RWPE1 (cell line): ENCODE data around the gene BRSK2.

ENCODE experiments used
- CTCF ChIA-PET: fragments of 350-600 bp; sonication (Branson Sonifier 250); formaldehyde crosslinking; extraction: SDS; loops from one replicate; lab custom pipeline; 2021; lab: Yijun Ruan, JAX
- POLR2A ChIA-PET: fragments of 400-600 bp; formaldehyde crosslinking; extraction: SDS; loops from one replicate; lab custom pipeline; 2020; ENCODE audit warnings: antibody characterized with exemption; ENCODE audit not compliant: low non-redundant PET; lab: Yijun Ruan, JAX
- DNase-seq: peaks from one replicate; pipeline ENCODE4 v3.0.0; 2012; ENCODE audit warnings: low spot score
- H3K27ac ChIP-seq: fragments of 450-650 bp; 2 replicates; pipeline ENCODE4 v1.5.1; 2017
- TF ChIP-seq, protein P1 (sequence below): fragments of 450-650 bp; conservative IDR thresholded peaks from 2 replicates; pipeline ENCODE4 v1.5.1; 2017; ENCODE audit warnings: low read depth, mild to moderate bottlenecking

Gene BRSK2

DNA sequence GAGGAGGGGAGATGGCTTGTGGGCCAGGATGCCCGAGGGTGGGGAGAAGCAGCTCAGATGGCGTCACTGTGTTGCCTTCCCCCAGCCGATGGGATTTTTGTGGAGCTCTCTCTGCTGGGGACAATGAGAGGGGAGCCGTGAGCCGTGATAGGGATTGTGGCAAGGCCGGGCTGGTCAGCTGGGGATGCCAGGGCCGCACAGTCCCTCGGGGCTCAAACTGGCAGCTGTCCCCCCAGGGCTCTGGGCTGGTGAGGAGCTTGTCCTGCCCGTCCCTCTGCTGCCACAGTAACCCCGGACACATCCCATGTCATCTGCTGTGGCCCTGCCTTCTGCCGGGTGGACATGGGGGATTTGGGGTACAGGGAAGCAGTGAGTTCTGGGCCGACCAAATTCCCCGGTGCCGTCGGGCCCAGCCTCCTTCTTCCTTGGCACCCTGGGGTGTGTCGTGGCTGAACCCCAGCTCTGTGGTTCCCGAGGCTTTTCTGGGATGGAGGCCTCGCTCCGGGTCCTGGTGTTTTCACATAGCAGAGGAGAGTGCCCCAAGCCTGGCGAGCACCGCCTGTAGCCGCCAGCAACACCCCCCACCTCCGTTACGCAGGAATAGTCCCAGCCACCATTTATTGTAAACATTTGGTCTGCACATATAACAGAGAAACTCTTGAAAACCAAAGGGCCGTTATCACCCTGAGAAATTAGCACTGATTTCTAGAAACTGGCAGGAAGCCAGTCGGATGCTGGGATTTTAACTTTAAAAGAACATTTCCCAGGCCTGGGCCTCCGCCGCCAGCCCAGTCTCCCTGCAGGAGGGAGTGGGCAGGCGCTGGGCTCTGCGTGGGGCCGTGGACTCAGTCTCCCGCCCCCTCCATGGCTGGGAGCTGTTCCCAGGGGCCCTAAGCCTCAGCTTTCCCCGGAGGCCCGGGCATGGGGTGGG is 9.9 kb downstream of the BRSK2 start:
- ChIA-PET POLR2A (interaction anchor here (0.6 kb wide), 1 partner anchor 364 kb away, joined by 3 read pairs; the partner anchor contains the start of gene CTSD), CTCF (no interaction called here)
- H3K27ac ChIP-seq: no peak overlapping the region
- no peak for DNase-seq
- TF ChIP-seq, protein P1, sequence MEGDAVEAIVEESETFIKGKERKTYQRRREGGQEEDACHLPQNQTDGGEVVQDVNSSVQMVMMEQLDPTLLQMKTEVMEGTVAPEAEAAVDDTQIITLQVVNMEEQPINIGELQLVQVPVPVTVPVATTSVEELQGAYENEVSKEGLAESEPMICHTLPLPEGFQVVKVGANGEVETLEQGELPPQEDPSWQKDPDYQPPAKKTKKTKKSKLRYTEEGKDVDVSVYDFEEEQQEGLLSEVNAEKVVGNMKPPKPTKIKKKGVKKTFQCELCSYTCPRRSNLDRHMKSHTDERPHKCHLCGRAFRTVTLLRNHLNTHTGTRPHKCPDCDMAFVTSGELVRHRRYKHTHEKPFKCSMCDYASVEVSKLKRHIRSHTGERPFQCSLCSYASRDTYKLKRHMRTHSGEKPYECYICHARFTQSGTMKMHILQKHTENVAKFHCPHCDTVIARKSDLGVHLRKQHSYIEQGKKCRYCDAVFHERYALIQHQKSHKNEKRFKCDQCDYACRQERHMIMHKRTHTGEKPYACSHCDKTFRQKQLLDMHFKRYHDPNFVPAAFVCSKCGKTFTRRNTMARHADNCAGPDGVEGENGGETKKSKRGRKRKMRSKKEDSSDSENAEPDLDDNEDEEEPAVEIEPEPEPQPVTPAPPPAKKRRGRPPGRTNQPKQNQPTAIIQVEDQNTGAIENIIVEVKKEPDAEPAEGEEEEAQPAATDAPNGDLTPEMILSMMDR: no peak

DNA sequence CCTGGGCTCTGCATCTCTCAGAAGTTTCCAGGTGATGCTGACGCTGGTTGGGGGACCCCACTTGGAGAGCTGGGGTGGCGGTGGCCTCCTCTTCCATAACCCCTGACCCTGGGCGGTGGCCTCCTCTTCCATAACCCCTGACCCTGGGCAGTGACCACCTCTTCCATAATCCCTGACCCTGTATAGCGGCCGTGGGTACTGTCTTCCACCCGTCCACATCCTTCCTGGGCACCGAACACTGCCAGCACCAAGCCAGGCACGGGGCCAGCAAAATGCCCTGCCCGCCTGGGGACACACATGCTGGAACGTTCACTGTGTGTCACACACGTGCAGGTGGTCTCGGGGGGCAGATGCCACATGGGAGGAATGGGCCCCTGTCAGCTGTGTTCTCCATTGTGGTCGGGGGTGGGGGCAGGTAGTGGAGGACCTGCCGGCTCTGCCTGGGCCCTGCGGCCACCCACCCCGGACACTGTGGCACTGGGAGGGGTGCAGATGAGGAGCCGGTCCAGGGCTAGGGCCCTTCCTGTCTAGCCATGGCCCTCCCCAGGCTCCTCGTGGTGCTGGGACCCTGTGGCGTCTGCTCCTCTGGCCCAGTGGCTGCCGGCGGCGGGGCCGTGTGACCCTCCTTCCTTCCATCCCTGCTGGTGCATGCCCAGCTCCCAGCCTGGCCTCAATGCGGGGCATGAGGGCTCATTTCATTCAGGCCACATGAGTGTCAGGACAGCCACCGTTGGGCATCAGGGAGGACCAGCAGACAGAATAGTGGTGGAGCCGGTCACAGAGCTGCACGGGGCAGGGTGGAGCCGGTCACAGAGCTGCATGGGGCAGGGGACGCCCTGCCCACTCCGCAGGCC is 10.8 kb downstream of the BRSK2 start:
- TF ChIP-seq, protein P1: no peak
- ChIA-PET POLR2A (interaction anchor here (0.6 kb wide), 1 partner anchor 173 kb away, joined by 3 read pairs; no protein-coding TSS in a partner anchor), CTCF (no interaction called here)
- DNase-seq: no peak
- no peak overlapping the region for H3K27ac ChIP-seq

DNA sequence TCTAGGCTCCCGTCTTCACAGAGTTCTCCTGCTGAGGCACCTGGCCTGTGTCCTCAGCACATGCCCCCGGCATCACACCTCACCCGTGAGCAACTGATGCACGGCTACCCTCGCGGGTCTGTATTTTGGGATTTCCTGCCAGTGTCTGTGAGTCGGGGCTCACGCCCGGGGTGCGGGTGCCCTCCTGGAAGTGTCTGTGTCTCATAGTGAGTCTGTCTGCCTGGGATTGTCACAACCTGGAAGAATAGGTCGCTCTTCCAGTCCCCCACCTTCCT is 11.4 kb downstream of the BRSK2 start:
- H3K27ac ChIP-seq: no peak overlapping the region
- TF ChIP-seq, protein P1: no peak
- ChIA-PET CTCF (interaction anchor here (0.7 kb wide), 1 partner anchor 494 kb away, joined by 3 read pairs; no protein-coding TSS in a partner anchor), POLR2A (no interaction called here)
- DNase-seq: no peak

DNA sequence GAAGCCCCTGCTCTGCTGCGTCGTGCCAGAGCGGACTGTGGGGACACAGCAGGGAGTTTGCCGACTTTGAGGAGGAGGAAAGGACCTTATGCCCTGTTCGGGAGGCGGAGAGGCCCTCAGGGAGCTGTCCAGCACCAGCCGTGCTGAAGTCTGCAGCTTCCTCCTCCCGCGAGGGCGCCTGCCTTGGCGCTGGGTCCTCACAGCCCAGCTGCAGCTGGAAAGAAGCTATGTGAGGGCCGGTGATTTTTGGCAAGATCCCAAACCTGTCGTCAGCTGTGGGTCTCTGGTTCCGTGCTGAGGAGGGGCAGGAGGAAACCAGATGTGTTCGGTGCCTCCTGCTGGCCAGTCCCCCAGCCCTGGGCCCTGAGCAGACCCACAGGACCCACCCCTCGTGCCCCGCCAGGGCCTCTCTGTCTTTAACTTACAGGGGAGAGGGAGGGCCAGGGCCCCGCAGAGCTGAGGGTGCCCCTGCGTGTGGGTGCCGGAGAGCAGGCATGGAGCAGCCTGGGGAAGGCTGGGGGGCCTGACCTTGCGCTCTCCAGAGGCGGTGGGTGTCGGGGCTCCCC is 12.0 kb downstream of the BRSK2 start:
- H3K27ac ChIP-seq: no peak overlapping the region
- TF ChIP-seq, protein P1: no peak
- ChIA-PET POLR2A (no interaction called here), CTCF (interaction anchor here (0.7 kb wide), 1 partner anchor 495 kb away, joined by 3 read pairs; no protein-coding TSS in a partner anchor)
- DNase-seq: peak; percentile 59

DNA sequence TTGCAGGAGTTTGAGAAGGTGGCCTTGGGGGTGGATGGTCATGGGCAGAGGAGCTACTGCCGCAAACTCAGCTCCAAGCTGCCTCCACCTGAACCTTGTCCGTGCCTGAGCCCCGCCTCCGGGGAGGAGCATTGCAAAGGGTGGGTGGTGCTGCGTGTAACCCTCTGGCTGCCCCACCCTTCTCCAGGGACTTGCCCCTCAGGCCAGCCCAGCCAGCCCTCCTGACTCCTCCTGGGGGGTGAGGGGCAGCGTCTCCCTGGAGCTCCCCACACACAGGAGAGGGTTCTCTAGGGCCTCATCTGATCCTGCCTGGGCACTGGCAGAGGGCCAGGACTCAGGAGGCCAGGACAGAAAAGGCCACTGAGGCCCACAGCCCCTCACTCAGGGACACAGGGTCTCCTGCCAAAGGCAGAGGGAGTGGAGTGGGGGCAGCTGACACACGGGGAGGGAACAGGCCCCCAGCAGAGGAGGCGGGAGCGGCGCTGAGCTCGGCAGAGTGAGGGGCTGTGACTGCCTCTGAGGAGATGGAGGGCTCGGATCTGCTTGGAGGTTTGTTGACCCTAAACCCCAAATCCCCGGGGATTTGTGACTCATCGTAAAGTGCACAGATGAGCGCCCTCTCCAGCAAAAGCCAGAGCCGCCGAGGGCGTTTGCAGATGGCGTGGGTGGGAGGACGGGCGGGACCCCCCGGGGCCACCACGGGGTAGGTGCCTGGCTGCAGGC is 12.8 kb downstream of the BRSK2 start:
- no peak for DNase-seq
- CTCF ChIA-PET: no interaction called here
- no peak overlapping the region for H3K27ac ChIP-seq
- POLR2A ChIA-PET: no interaction called here
- TF ChIP-seq, protein P1: no peak
